Loucy (cell line): ENCODE measurements around the gene FIGNL2.

ENCODE experiments used
- CTCF ChIP-seq: fragments of 200-600 bp; sonication (generic); conservative IDR thresholded peaks from 2 replicates; pipeline ENCODE4 v1.5.1; 2014; ENCODE audit warnings: mild to moderate bottlenecking, antibody characterized with exemption, low read length
- EZH2phosphoT487 ChIP-seq: fragments of 200-600 bp; IDR thresholded peaks from 2 replicates; pipeline ENCODE4 v1.6.1; 2018; ENCODE audit warnings: antibody characterized with exemption, mild to moderate bottlenecking, moderate library complexity, borderline replicate concordance

GRCh38 chr12:51833448-51834227 is 14.9 kb downstream of the FIGNL2 start:
- TF ChIP-seq CTCF (no peak), EZH2phosphoT487 (no peak)
